GM12865 (cell line): ENCODE results near the gene TXLNB.
A peak's percentile ranks its signal among the peaks of the same experiment; 100 is the strongest.

Source experiments
- DNase-seq: peaks from one replicate; pipeline ENCODE4 v3.0.0; 2010; ENCODE audit warnings: low read depth
- H3K4me3 ChIP-seq: 2 replicates; pipeline ENCODE4 v1.5.1; 2011; ENCODE audit warnings: mild to moderate bottlenecking, low read depth, low read length, control low read depth
- TF ChIP-seq, protein P1 (sequence below): IDR thresholded peaks from 2 replicates; pipeline ENCODE4 v1.5.1; 2011; ENCODE audit warnings: low read length, control low read depth, low read depth, inconsistent platforms; ENCODE audit not compliant: insufficient read depth; ENCODE audit errors: missing control alignments

Gene TXLNB

DNA sequence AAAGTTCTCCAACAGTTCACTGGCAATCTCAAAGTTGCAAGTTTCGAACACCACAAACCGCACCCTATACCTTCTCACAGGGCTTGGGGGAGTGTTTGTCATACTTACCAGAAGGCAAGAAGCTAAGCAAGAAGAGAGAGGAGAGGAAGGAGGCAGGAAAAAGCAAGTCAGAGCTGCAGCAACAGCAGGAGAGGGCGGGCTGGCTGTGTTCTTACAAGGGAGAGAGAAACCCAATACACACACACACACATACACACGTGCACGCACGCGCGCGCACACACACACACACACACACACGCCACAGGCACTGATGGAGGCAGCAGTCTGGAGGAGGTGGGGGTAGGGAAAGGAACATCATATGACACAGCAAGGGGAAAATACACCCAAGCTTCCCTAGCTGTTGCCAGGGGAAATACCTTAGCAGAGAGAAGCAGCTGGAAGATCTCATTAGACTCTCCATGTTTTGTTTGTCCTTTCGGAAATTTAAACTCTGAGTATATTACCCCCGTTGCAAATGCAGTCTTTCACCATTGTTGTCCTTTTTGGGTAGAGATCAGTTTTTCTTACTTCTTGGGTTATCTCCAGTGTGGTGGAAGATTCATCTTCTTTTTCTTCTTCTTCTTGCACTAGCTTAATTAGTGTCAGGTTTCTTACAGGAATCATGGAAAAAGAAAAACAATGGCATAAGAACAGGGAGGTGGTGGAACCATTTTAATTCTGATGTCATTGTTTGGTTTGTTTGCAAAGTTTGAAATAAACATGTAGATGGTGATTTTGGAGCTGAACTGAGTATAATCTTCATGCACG, at the start of gene TXLNB:
TSS of gene TXLNB (minus strand) at position 186 of the 807 bp plus-strand sequence. CDS start 3,099 bp downstream, outside the sequence.
- H3K4me3 ChIP-seq: peak within 1 kb of the TSS; percentile 19
- DNase-seq: peak; percentile 93
- TF ChIP-seq, protein P1, sequence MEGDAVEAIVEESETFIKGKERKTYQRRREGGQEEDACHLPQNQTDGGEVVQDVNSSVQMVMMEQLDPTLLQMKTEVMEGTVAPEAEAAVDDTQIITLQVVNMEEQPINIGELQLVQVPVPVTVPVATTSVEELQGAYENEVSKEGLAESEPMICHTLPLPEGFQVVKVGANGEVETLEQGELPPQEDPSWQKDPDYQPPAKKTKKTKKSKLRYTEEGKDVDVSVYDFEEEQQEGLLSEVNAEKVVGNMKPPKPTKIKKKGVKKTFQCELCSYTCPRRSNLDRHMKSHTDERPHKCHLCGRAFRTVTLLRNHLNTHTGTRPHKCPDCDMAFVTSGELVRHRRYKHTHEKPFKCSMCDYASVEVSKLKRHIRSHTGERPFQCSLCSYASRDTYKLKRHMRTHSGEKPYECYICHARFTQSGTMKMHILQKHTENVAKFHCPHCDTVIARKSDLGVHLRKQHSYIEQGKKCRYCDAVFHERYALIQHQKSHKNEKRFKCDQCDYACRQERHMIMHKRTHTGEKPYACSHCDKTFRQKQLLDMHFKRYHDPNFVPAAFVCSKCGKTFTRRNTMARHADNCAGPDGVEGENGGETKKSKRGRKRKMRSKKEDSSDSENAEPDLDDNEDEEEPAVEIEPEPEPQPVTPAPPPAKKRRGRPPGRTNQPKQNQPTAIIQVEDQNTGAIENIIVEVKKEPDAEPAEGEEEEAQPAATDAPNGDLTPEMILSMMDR: no peak

DNA sequence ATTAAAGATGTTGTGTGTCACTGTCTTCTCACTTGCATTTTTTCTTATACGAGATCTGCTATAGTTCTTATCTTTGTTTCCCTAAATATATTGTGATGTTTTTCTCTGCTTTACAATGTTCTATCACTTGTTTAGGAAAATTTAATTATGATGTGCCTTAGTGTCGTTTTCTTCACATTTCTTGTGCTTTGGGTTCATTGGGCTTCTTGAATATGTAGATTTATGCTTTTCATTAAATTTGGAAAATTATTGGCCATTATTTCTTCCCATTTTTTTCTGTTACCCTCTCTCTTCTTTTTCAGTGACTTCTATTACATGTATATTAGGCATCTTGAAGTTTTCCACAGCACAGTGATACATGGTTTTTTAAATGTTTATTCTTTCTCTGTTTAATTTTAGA, 49.3 kb upstream of the TXLNB start:
- TF ChIP-seq, protein P1: no peak
- H3K4me3 ChIP-seq: no peak overlapping the region
- DNase-seq: no peak

DNA sequence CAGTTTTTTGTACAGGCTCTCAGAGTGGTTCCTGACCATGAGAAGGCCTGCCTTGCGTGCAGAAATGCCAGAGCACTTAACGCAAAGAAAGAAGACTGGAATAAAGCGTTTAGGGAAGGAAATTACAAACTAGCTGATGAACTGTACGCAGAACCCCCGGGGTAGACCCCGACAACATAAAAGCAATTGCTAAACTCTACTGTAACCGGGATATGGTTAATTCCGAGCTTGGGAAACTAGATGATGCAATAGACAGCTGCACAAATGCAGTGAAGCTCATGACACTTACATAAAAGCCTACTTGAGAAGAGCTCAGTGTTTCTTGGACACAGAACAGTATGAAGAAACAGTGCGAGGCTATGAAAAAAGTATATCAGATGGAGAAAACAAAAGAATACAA, 47.0 kb upstream of the TXLNB start:
- TF ChIP-seq, protein P1: no peak
- no peak overlapping the region for H3K4me3 ChIP-seq
- no peak for DNase-seq

DNA sequence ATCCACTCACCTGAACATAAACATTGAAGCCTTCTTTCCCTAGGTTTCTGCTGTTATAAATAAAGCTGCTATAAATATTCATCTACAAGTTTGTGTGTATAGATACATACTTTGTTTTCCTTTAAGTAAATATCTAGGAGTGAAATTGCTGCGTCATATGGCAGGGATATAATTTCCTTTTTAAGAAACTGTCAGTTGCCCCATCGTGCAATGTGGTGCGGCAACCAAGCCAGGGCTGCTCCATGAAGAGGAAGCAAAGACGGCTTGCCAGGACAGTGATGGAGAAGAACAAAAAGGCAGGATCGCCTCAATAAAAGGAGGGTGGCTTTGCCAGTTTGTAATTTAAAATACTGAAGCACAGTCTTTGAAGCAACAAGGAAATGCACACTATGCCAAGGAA, 46.0 kb upstream of the TXLNB start:
- no peak for DNase-seq
- H3K4me3 ChIP-seq: no peak overlapping the region
- TF ChIP-seq, protein P1: no peak

DNA sequence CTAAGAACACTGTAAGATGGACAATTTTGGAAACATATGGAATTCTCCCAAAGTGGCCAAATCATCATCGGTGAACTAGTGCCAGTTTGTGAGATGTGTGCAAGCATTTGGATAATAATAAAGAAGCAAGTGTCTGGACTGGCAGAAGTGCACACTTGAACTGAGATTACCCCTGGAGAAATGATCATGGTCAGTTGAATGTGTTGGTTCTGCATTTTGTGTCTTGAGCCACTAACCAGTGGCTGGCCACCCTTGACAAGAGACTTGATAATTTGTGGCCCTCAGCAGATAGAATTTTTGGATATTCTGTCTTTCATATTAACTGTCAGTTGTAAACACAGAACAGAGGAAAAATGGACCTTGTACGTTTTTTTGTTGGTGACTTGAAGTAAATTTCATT, 45.2 kb upstream of the TXLNB start:
- H3K4me3 ChIP-seq: no peak overlapping the region
- no peak for DNase-seq
- TF ChIP-seq, protein P1: no peak

DNA sequence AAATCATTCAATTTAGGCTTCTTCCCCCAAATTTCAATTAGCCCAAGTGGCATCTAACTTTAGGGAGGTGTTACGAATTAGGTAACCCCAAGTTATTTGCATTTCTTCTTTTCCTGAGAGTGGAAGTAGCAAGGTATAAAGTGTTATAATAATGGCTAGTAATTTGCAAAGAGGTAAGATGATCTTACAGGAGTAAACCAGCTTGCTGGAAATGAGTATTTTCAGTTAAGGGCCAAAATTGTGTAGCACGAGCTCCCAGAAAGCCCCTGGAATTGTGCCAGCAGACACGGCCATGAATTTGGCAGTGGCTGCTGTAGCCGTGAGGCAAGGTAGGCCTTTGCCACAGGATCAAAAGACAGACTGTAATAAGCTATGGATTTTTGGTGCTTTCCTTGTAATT, 44.7 kb upstream of the TXLNB start:
- TF ChIP-seq, protein P1: no peak
- peak; percentile 72 for DNase-seq
- no peak overlapping the region for H3K4me3 ChIP-seq
